Stomach (tissue), 4 donors: ENCODE data around the gene CNNM4.
A peak's percentile ranks its signal among the peaks of the same experiment; 100 is the strongest.

Experiments used
- EP300 ChIP-seq: sonication (generic); formaldehyde crosslinking; IDR thresholded peaks from one replicate; pipeline ENCODE4 v1.6.1; 2017; ENCODE audit warnings: antibody characterized with exemption
- POLR2A ChIP-seq, 4 donors: fragments of 450-650 bp; IDR thresholded peaks; one replicate each; pipeline ENCODE4 v1.6.1; 2016; ENCODE audit warnings: antibody characterized with exemption in 4 of 4, control low read depth in 2 of 4, mild to moderate bottlenecking in 1 of 4, moderate library complexity in 1 of 4
- POLR2AphosphoS5 ChIP-seq, 3 donors: sonication (generic); formaldehyde crosslinking; IDR thresholded peaks; one replicate each; pipeline ENCODE4 v1.6.1; 2016; ENCODE audit warnings: antibody characterized with exemption in 3 of 3
- TF ChIP-seq, protein P1 (sequence below), 7 experiments: fragments of 450-650 bp in 4 of 7; fragments of 200-600 bp in 3 of 7; sonication (generic) in 3 of 7; IDR thresholded peaks; one replicate each; pipeline ENCODE4 v1.5.1; 2016 to 2019; ENCODE audit warnings: antibody characterized with exemption in 7 of 7, control low read depth in 2 of 7, mild to moderate bottlenecking in 1 of 7

- no peak for TF ChIP-seq POLR2A (IDR thresholded peaks at IDR 0.05)
- TF ChIP-seq, protein P1, sequence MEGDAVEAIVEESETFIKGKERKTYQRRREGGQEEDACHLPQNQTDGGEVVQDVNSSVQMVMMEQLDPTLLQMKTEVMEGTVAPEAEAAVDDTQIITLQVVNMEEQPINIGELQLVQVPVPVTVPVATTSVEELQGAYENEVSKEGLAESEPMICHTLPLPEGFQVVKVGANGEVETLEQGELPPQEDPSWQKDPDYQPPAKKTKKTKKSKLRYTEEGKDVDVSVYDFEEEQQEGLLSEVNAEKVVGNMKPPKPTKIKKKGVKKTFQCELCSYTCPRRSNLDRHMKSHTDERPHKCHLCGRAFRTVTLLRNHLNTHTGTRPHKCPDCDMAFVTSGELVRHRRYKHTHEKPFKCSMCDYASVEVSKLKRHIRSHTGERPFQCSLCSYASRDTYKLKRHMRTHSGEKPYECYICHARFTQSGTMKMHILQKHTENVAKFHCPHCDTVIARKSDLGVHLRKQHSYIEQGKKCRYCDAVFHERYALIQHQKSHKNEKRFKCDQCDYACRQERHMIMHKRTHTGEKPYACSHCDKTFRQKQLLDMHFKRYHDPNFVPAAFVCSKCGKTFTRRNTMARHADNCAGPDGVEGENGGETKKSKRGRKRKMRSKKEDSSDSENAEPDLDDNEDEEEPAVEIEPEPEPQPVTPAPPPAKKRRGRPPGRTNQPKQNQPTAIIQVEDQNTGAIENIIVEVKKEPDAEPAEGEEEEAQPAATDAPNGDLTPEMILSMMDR (IDR thresholded peaks at IDR 0.05) = peak in 3 of 7 experiments; percentile 6 to 56 (median 34)
- peak in 1 of 3 donors; percentile 48 for TF ChIP-seq POLR2AphosphoS5 (IDR thresholded peaks at IDR 0.05)
- TF ChIP-seq EP300 = no peak
These were observed 11.3 kb downstream of the CNNM4 start for GRCh38 chr2:96771796-96772618.
